ENCODE measurements around the gene HMG20B. TPM values are rescaled to one million over a fixed set of nuclear protein-coding genes. Genes with fewer than 3 reads are reported as not detected.

HMG20B gene
- total RNA-seq, 5 donors from 2014 or later (not counting 1 experiment from before 2014, with no cell fraction given), result 38.0 to 81.6 (median 74.7) TPM

- peak overlapping the region in 2 of 3 donors; percentile 13 to 66 for H3K4me3 Mint-ChIP-seq
- CTCF ChIA-PET, result interaction anchor here (0.5 to 0.6 kb wide), 2 partner anchors 28 to 302 kb away, joined by 5 read pairs; no protein-coding TSS in a partner anchor
- WGBS (ENCODE audit: insufficient coverage), result 91% methylated on average over 1 of the region's 3 CpGs
- Histone ChIP-seq H3K27me3 (replicated peaks in 1 of 2; ENCODE audit: control insufficient read depth in 2 of 2, extremely low read depth in 1 of 2, insufficient read depth in 2 of 2, low read length in 1 of 2) (peaks cover 0 to 39% of the 10 kb centered on the region in 2 experiments), H3K27ac (ENCODE audit: low read length) (no peak overlapping the region), H3K4me3 (ENCODE audit: control insufficient read depth in 1 of 2, extremely low read depth in 1 of 2, low read length in 1 of 2) (no peak overlapping the region), H3K4me1 (ENCODE audit: control insufficient read depth in 1 of 2, extremely low read depth in 1 of 2, insufficient read depth in 2 of 2, low read length in 2 of 2) (peaks cover 10 to 56% of the 10 kb centered on the region in 2 experiments), H3K9me3 (no peaks in the 10 kb centered on the region), H3K36me3 (ENCODE audit: control insufficient read depth in 2 of 2, extremely low read depth in 1 of 2, insufficient read depth in 1 of 2, low read length in 1 of 2) (peaks cover 7 to 14% of the 10 kb centered on the region in 2 donors)
- POLR2A ChIA-PET, result interaction anchor here in 1 of 2 donors (0.6 kb wide), 1 partner anchor 1705 kb away, joined by 10 read pairs; no protein-coding TSS in a partner anchor
- DNase-seq (no peak), ATAC-seq (replicated peaks in 1 of 4) (no peak)
- peaks cover 5% of the 10 kb centered on the region for H3K36me3 Mint-ChIP-seq
- H3K9me3 Mint-ChIP-seq, result no peaks in the 10 kb centered on the region
- H3K27me3 Mint-ChIP-seq, result no peaks in the 10 kb centered on the region
- peaks cover 8 to 13% (median 12%) of the 10 kb centered on the region in 3 donors for H3K4me1 Mint-ChIP-seq
- H3K27ac Mint-ChIP-seq, result peak overlapping the region; percentile 72 to 73
These were observed 35.4 kb downstream of the HMG20B start for GRCh38 chr19:3608079-3608641.

- no peaks in the 10 kb centered on the region for H3K27me3 Mint-ChIP-seq
- POLR2A ChIA-PET, result interaction anchor here in 1 of 2 donors (0.7 kb wide), 1 partner anchor 8 kb away, joined by 3 read pairs; no protein-coding TSS in a partner anchor
- no peak for DNase-seq
These were observed 36.1 kb downstream of the HMG20B start for GRCh38 chr19:3608750-3609322.

GRCh38 chr19:3609779-3610719 lies 37.3 kb downstream of the HMG20B start:
- no peak for DNase-seq
- H3K4me3 ChIP-seq (ENCODE audit: control insufficient read depth in 1 of 2, extremely low read depth in 1 of 2, low read length in 1 of 2), result no peak overlapping the region
- peaks cover 12 to 17% of the 10 kb centered on the region in 2 donors for H3K36me3 ChIP-seq (ENCODE audit: control insufficient read depth in 2 of 2, extremely low read depth in 1 of 2, insufficient read depth in 1 of 2, low read length in 1 of 2)
- CTCF ChIA-PET, result interaction anchor here in 1 of 2 donors (0.5 kb wide), 1 partner anchor 1829 kb away, joined by 3 read pairs; no protein-coding TSS in a partner anchor
- Mint-ChIP-seq H3K27me3 (no peaks in the 10 kb centered on the region), H3K9me3 (no peaks in the 10 kb centered on the region), H3K36me3 (peaks cover 5% of the 10 kb centered on the region), H3K27ac (no peak overlapping the region), H3K4me1 (peaks cover 8 to 13% (median 12%) of the 10 kb centered on the region in 3 donors), H3K4me3 (no peak overlapping the region)
- POLR2A ChIA-PET, result interaction anchor here in 1 of 2 donors (0.7 kb wide), 1 partner anchor 10 kb away, joined by 3 read pairs; no protein-coding TSS in a partner anchor
- H3K27me3 ChIP-seq (replicated peaks in 1 of 2; ENCODE audit: control insufficient read depth in 2 of 2, extremely low read depth in 1 of 2, insufficient read depth in 2 of 2, low read length in 1 of 2), result peaks cover 0 to 22% of the 10 kb centered on the region in 2 experiments
- no peak for ATAC-seq (replicated peaks in 1 of 4)
- no peak overlapping the region for H3K27ac ChIP-seq (ENCODE audit: low read length)
- 94% methylated on average over 15 of the region's 24 CpGs for WGBS (ENCODE audit: insufficient coverage)
- no peaks in the 10 kb centered on the region for H3K9me3 ChIP-seq
- peaks cover 8 to 41% of the 10 kb centered on the region in 2 experiments for H3K4me1 ChIP-seq (ENCODE audit: control insufficient read depth in 1 of 2, extremely low read depth in 1 of 2, insufficient read depth in 2 of 2, low read length in 2 of 2)

More at GRCh38 chr19:3608750-3609322, 36.1 kb downstream of the HMG20B start:
- Histone ChIP-seq H3K36me3 (ENCODE audit: control insufficient read depth in 2 of 2, extremely low read depth in 1 of 2, insufficient read depth in 1 of 2, low read length in 1 of 2) (peaks cover 10 to 17% of the 10 kb centered on the region in 2 donors), H3K4me1 (ENCODE audit: control insufficient read depth in 1 of 2, extremely low read depth in 1 of 2, insufficient read depth in 2 of 2, low read length in 2 of 2) (peaks cover 10 to 54% of the 10 kb centered on the region in 2 experiments), H3K9me3 (no peaks in the 10 kb centered on the region), H3K27ac (ENCODE audit: low read length) (no peak overlapping the region), H3K4me3 (ENCODE audit: control insufficient read depth in 1 of 2, extremely low read depth in 1 of 2, low read length in 1 of 2) (no peak overlapping the region), H3K27me3 (replicated peaks in 1 of 2; ENCODE audit: control insufficient read depth in 2 of 2, extremely low read depth in 1 of 2, insufficient read depth in 2 of 2, low read length in 1 of 2) (peaks cover 0 to 34% of the 10 kb centered on the region in 2 experiments)
- peaks cover 8 to 13% (median 12%) of the 10 kb centered on the region in 3 donors for H3K4me1 Mint-ChIP-seq
- 48% methylated on average over 10 of the region's 21 CpGs for whole genome bisulfite sequencing (ENCODE audit: insufficient coverage)
- CTCF ChIA-PET, result interaction anchor here in 1 of 2 donors (0.6 kb wide), 1 partner anchor 29 kb away, joined by 5 read pairs; no protein-coding TSS in a partner anchor
- H3K36me3 Mint-ChIP-seq, result peaks cover 5% of the 10 kb centered on the region
- no peak for ATAC-seq (replicated peaks in 1 of 4)
- H3K27ac Mint-ChIP-seq, result no peak overlapping the region
- no peaks in the 10 kb centered on the region for H3K9me3 Mint-ChIP-seq
- H3K4me3 Mint-ChIP-seq, result no peak overlapping the region

- ChIA-PET CTCF (interaction anchor here in 1 of 2 donors (0.6 kb wide), 1 partner anchor 758 kb away, joined by 3 read pairs; no protein-coding TSS in a partner anchor), POLR2A (no interaction called here)
- H3K36me3 Mint-ChIP-seq, result peaks cover 5% of the 10 kb centered on the region
- no peaks in the 10 kb centered on the region for H3K27me3 Mint-ChIP-seq
- no peaks in the 10 kb centered on the region for H3K9me3 ChIP-seq
- no peak for DNase-seq
- H3K4me3 Mint-ChIP-seq, result no peak overlapping the region
- peaks cover 12 to 21% of the 10 kb centered on the region in 2 donors for H3K36me3 ChIP-seq (ENCODE audit: control insufficient read depth in 2 of 2, extremely low read depth in 1 of 2, insufficient read depth in 1 of 2, low read length in 1 of 2)
- no peak overlapping the region for H3K27ac Mint-ChIP-seq
- H3K27ac ChIP-seq (ENCODE audit: low read length), result no peak overlapping the region
- ATAC-seq (replicated peaks in 1 of 4), result no peak
- H3K4me1 ChIP-seq (ENCODE audit: control insufficient read depth in 1 of 2, extremely low read depth in 1 of 2, insufficient read depth in 2 of 2, low read length in 2 of 2), result peaks cover 0 to 32% of the 10 kb centered on the region in 2 experiments
- H3K4me1 Mint-ChIP-seq, result peaks cover 8 to 13% (median 12%) of the 10 kb centered on the region in 3 donors
- no peak overlapping the region for H3K4me3 ChIP-seq (ENCODE audit: control insufficient read depth in 1 of 2, extremely low read depth in 1 of 2, low read length in 1 of 2)
- WGBS (ENCODE audit: insufficient coverage), result 90% methylated on average over 22 of the region's 41 CpGs
- H3K9me3 Mint-ChIP-seq, result no peaks in the 10 kb centered on the region
- H3K27me3 ChIP-seq (replicated peaks in 1 of 2; ENCODE audit: control insufficient read depth in 2 of 2, extremely low read depth in 1 of 2, insufficient read depth in 2 of 2, low read length in 1 of 2), result peaks cover 0 to 17% of the 10 kb centered on the region in 2 experiments
These were observed 38.3 kb downstream of the HMG20B start for GRCh38 chr19:3610745-3611717.

GRCh38 chr19:3611841-3612240 lies 39.1 kb downstream of the HMG20B start:
- peaks cover 8 to 13% (median 12%) of the 10 kb centered on the region in 3 donors for H3K4me1 Mint-ChIP-seq
- DNase-seq, result no peak

More at GRCh38 chr19:3611841-3612240, 39.1 kb downstream of the HMG20B start:
- H3K36me3 Mint-ChIP-seq, result peaks cover 5% of the 10 kb centered on the region
- H3K36me3 ChIP-seq (ENCODE audit: control insufficient read depth in 2 of 2, extremely low read depth in 1 of 2, insufficient read depth in 1 of 2, low read length in 1 of 2), result peaks cover 12 to 21% of the 10 kb centered on the region in 2 donors
- H3K9me3 Mint-ChIP-seq, result no peaks in the 10 kb centered on the region
- POLR2A ChIA-PET, result no interaction called here
- H3K27me3 ChIP-seq (replicated peaks in 1 of 2; ENCODE audit: control insufficient read depth in 2 of 2, extremely low read depth in 1 of 2, insufficient read depth in 2 of 2, low read length in 1 of 2), result peaks cover 0 to 11% of the 10 kb centered on the region in 2 experiments
- H3K27ac Mint-ChIP-seq, result no peak overlapping the region
- WGBS (ENCODE audit: insufficient coverage), result 94% methylated on average over 36 of the region's 36 CpGs
- H3K4me3 Mint-ChIP-seq, result no peak overlapping the region
- CTCF ChIA-PET, result interaction anchor here in 1 of 2 donors (0.6 kb wide), 1 partner anchor 757 kb away, joined by 3 read pairs; no protein-coding TSS in a partner anchor
- no peak overlapping the region for H3K27ac ChIP-seq (ENCODE audit: low read length)
- no peak overlapping the region for H3K4me3 ChIP-seq (ENCODE audit: control insufficient read depth in 1 of 2, extremely low read depth in 1 of 2, low read length in 1 of 2)
- H3K9me3 ChIP-seq, result no peaks in the 10 kb centered on the region
- H3K4me1 ChIP-seq (ENCODE audit: control insufficient read depth in 1 of 2, extremely low read depth in 1 of 2, insufficient read depth in 2 of 2, low read length in 2 of 2), result peaks cover 0 to 24% of the 10 kb centered on the region in 2 experiments
- no peaks in the 10 kb centered on the region for H3K27me3 Mint-ChIP-seq
- ATAC-seq (replicated peaks in 1 of 4), result no peak
